Measurements from ENCODE around the gene BAZ2B.

BAZ2B gene

DNA sequence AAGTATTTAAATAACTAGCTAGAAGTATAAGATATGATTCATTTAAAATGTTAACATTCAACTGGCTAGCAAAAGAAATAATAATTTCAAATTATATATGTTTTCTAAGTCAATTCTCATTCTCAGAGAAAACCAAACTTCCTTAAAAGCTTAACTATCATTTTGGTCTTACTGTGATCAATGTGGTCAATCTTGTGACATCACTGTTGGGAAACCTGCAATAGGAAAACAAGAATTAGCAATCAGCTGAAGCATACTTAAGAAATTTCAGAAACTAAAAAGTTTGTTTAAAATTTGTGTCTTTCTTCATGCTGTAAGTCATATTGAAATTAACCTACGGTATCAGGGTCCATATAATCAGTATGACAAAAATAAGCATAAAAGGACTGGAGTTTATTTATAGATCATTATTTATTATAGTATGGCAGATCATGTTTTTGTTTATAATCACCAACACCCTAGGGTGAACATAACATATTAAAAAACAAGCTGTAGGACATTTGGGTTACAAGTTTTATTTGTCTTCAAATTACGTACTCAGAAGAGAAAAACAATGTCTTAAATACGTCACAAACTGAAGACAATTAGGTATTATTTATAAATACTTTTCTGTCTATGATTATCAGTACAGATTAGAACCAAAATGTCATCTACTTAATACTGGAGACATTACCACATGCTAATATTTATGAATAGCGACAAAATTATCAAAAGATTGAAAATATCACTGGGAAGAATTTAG lies 60.5 kb downstream of the BAZ2B start:
- no peak overlapping the region for H3K4me3 ChIP-seq (replicated peaks; ENCODE audit: low read depth, low read length)
- no peak for DNase-seq (ENCODE audit: extremely low read depth, low read depth)
- TF ChIP-seq CTCF (IDR thresholded peaks at IDR 0.05; ENCODE audit: low read depth, low read length, missing control alignments): no peak

GRCh38 chr2:159553727-159554126 lies 62.6 kb downstream of the BAZ2B start:
- H3K4me3 ChIP-seq (replicated peaks; ENCODE audit: low read depth, low read length): no peak overlapping the region
- no peak for DNase-seq (ENCODE audit: extremely low read depth, low read depth)
- no peak for TF ChIP-seq CTCF (IDR thresholded peaks at IDR 0.05; ENCODE audit: low read depth, low read length, missing control alignments)

GRCh38 chr2:159551806-159552205 lies 64.5 kb downstream of the BAZ2B start:
- DNase-seq (ENCODE audit: extremely low read depth, low read depth): no peak
- TF ChIP-seq CTCF (IDR thresholded peaks at IDR 0.05; ENCODE audit: low read depth, low read length, missing control alignments): no peak
- no peak overlapping the region for H3K4me3 ChIP-seq (replicated peaks; ENCODE audit: low read depth, low read length)

GRCh38 chr2:159550231-159550630 lies 66.1 kb downstream of the BAZ2B start:
- DNase-seq (ENCODE audit: extremely low read depth, low read depth): no peak
- TF ChIP-seq CTCF (IDR thresholded peaks at IDR 0.05; ENCODE audit: low read depth, low read length, missing control alignments): no peak
- H3K4me3 ChIP-seq (replicated peaks; ENCODE audit: low read depth, low read length): no peak overlapping the region

DNA sequence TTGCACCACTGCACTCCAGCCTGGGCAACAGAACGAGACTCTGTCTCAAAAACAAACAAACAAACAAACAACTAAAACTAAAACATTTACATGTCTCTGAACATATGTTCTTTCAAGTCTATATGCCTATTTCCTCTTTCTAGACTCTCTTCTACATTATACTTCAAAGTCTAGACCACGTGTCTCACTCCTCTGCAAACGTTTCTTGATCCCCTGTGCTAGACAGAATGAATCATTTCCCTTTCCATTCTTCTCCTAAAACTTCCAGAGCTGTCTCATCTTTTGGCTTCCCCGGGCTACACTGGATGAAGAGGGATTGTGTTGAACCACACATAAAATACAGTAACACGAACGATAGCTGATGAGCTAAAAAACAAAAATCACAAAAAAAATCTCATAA lies 67.1 kb downstream of the BAZ2B start:
- H3K4me3 ChIP-seq (replicated peaks; ENCODE audit: low read depth, low read length): no peak overlapping the region
- no peak for TF ChIP-seq CTCF (IDR thresholded peaks at IDR 0.05; ENCODE audit: low read depth, low read length, missing control alignments)
- no peak for DNase-seq (ENCODE audit: extremely low read depth, low read depth)

- H3K4me3 ChIP-seq (replicated peaks; ENCODE audit: low read depth, low read length): no peak overlapping the region
- DNase-seq (ENCODE audit: extremely low read depth, low read depth): no peak
- TF ChIP-seq CTCF (IDR thresholded peaks at IDR 0.05; ENCODE audit: low read depth, low read length, missing control alignments): no peak
These were observed 69.5 kb downstream of the BAZ2B start for GRCh38 chr2:159546716-159547430.
